Measurements from ENCODE around the gene OLFML3.
"Not testable (repeated sequence)": the region's sequence is repeated elsewhere in the genome, so short reads cannot be mapped to it uniquely, and the experiment has no call there.

The OLFML3 gene

DNA sequence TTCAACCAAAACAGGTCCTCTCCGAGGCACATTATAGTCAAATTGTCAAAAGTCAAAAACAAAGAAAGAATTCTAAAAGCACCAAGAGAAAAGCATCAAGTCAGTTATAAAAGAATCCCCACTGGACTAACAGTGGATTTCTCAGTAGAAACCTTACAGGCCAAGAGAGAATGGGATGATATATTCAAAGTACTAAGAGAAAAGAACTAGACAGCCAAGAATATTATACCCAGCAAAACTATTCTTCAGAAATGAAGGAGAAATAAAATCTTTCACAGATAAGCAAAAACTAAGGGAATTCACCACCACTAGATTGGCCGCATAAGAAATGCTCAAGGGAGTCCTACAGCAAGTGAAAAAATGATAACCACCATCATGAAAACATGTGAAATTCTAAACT lies 16.1 kb downstream of the OLFML3 start:
- DNase-seq: no peak

DNA sequence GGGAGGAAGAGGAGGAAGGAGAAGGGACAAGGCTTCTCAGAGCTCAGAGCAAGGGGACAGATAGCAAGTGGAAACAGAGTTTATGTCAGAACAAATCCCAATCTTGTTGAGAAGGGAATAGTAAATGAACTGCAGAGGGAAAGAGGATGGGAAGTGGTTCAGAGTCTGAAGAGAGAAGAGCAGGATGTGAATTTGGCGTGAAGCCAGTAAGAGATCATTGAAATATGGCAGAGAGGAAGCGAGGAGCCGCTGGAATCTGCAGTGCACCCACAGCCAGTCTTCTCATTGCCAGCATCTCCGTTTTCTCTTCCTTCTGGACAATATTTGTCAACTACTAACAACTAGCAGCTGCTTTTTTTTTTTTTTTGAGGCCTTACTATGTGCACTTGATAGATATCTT lies 19.1 kb downstream of the OLFML3 start:
- DNase-seq: no peak

DNA sequence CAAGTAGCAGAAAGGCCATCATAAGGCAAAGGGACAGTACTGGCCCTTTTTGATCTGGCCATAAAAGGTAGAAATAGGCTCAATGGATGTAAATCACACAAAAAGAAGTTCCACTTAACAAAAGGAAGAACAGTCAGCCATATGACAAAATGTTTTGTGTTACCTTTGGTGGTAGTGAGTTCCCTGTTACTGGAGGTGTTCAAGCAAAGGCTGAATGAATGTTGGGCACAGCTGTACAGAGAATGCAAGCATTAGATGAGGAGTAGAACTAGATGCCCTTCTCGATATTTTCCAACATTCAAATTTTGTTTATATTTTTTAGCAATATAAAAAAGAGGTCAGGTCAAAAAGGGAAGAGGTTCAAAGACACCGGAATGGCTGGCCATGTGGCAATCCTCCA lies 20.0 kb downstream of the OLFML3 start:
- DNase-seq: no peak

DNA sequence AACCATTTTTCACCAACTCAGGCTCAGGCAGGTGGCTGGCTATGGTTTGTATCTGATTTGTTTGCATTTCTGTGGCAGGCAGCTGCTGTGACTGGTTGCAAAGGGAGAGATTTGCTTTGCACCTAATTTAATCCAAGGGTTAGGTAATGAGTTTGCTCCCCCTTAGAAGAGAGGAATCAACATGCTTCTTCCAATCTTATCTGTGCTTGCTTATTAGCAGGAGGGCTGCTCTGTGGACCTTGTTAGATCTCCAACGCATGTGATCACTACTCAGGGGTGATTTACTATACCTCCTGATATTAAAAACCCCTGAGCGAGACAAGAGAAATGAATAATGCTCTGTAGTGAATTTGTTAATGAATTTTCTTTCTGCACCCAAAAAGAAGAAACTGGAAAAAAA lies 20.5 kb downstream of the OLFML3 start:
- DNase-seq: no peak

DNA sequence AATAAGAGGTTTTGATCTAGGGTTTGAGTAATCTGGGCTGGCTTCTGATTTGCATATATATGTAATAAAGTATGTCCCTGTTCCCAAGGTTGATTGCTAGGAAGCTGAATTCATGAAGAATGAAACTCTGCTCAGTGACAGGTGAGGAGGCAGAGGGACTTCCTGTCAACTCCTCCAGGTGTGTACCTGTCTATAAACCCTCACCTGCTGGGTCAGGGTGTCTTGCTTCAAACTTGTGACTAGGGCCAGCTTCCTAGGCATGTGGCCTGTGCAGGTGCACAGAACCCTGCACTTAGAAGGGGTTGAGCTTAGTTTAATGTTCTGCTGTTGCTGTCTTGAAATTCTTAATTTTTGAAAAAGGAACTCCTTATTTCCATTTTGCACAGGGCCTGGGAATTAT lies 21.1 kb downstream of the OLFML3 start:
- no peak for DNase-seq

DNA sequence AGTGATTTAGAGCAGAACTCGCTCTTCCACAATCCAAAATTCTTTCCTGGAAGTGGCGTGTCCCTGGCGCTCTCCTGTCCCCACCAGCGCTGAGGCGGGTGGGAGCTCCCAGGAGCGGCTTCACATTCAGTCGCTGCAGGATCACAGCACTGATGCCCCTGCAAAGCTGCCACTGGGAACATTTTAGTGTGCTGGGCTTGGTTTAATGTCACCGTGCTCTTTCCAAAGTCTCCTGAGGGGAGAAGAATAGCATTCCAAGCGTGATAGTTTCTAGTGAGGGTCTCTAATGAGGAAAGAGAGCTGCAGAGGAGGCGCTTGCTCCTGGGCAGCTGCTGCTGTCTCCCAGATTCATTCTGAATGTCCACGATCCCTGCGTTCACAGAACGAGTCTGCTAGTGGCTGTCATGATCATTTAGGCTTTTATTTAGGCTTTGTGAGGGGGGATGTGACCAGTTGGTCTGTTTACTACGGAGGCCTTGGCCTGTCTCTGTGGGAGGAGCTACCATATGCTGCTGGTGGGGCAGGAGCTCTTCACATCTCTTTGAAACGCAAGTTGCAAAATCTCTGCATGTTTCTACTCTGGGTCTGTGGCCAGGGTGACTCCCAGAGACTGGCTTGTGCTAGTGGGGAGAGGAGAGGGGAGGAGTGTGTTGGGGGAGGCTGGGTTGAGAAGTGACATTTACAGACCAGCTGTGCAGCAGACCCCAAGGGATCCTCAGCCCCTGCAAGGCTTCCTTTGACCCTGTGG lies 23.4 kb downstream of the OLFML3 start:
- DNase-seq: no peak

DNA sequence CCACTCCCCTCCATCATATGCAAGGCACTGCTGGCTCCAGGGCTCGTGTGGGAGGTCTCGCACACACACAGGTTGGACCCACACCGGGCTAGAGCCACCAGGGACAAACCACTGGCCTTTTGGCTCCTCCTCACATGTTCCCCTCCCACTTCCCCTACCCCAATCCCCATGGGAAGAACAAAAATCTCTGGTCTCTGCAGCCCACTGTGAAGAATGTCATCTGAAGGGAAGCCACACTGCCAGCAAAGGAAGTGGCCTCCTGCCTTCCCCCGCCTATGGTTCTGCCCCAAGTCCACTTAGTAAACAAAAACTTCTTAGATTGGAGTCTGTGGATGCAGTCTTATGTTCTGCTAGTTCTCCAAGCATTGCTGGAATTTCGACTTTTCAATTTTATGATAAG lies 24.2 kb downstream of the OLFML3 start:
- DNase-seq: no peak

DNA sequence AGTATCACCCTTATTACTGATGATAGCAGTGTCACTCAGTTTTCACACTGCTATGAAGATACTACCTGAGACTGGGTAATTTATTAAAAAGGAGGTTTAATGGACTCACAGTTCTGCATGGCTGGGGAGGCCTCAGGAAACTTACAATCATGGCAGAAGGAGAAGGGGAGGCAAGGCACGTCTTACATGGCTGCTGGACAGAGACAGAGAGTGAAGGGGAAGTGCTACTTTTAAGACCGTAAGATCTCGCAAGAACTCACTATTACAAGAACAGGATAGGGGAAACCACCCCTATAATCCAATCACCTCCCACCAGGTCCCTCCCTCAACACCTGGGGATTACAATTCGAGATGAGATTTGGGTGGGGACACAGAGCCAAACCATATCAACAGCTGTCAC lies 27.6 kb downstream of the OLFML3 start:
- DNase-seq: not testable (repeated sequence)

DNA sequence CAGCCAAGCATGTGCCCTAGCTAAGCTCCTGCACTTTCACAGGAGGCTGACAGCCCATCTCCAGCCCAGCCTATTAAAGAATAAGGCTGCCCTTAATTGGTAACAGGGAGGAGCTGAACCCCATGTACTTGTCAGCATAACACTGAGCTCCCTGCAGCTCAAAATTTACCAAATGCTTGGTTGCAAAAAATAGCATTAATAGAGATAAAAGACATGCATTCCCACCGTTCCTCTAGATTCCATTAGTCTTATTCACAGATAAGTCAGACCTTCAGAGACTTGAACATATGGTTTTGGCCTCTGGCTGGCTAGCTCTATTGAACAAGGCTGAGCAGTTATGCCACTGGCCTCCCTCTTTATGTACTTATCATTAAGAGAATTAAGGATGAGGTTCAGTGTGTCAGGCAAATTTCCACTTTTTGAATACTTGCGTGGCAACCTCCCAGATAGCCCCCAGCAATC lies 29.2 kb downstream of the OLFML3 start:
- DNase-seq: no peak

DNA sequence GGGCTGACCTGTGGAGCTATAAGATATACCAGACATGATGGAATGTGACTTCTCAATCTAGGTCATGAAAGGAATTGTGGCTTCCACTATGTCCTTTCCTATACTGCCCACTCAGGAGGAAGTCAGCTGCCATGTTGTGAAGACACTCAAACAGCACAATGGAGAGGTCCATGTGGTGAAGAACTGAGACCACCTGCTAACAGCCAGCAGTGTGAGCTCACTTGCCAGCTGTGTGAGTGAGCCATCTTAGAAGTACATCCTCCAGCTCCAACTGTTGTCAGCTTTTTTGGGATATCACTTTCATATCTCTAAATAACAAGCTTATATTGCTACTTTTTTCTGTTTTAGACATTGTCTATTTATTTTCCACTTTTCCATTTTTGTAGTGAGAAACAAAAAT lies 29.7 kb downstream of the OLFML3 start:
- DNase-seq: no peak

DNA sequence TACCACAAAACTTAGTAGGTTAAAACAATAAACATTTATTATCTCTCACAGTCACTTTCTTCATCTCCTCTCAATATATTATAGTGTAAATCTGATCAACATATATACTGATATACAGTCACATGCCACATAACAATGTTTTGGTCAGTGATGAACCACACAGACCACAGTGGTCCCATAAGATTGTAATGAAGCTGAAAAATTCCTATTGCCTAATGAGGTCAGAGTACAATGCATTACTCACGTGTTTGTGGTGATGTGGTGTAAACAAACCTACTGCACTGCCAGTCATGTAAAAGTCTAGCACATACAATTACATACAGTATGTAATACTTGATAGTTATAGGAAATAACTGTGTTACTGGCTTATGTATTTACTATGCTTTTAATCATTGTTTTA lies 30.1 kb downstream of the OLFML3 start:
- no peak for DNase-seq

DNA sequence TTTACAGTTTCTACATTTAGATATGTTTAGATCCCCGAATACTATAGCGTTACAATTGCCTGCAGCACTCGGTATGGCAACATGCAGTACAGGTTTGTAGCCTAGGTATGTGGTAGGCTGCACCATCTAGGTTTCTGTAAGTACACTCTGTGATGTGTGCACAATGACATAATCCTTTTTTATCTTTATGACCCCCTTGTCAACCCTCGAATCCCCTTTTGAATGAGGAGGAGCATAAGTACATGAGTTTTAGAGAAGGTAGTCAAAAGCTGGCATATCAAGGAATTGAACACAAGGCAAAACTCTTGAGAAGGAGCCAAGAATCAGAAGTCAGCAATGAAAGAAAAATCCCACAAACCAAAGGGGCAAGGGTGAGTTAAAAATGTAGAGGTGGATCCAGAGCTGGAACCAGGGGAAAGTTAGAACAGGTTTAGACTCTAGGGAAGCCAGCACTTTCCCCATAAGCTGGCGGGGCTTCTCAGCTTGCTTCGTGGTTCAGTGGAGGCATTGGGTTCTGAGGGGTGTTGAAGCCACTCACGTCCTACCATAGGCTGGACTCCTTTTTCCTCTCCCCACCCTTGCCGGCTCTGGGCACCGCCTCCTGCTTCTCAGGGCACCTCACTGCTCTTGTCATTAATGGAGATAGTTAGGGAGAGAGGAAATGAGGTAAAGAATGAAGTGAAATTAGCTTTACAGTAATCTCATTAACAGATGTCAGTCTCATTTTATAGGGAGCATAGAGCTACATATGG lies 31.3 kb downstream of the OLFML3 start:
- no peak for DNase-seq

DNA sequence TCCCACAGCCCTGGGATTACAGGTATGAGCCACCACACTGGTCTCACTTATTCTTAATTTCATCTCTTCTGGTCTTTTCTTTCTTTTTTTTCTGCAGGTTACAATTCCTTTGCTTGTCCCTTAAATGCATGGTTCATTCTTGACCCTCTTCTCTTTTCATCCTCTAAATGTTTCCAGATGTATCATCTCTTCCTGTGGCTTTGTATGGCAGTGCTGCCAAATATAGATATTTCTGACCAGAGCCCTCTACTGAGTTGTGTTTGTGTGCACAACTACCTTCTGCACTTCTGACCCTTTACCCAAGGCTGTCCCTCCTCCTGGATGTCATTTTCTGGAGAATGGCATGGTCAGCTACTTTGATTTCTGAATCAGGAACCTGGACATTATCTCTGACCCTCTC lies 32.5 kb downstream of the OLFML3 start:
- no peak for DNase-seq

DNA sequence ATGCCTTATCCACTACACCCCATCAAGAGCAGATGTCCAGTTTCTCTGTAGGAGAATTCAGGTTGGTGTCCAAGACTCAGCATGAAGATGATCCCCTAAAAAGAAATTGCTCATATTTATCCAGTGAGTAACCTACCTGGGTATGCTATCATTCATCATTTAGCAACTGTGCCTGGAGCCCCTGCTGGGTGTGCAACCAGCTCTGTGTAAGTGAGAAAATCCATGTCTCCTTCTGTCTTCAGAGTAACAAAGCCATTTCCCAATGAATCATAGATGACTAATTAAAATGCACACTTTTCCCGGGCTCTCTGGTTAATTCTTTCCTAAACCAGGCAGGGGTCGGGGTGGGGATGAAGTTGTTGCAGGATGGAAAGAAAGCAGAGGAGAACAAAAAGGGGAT lies 35.8 kb downstream of the OLFML3 start:
- DNase-seq: no peak

DNA sequence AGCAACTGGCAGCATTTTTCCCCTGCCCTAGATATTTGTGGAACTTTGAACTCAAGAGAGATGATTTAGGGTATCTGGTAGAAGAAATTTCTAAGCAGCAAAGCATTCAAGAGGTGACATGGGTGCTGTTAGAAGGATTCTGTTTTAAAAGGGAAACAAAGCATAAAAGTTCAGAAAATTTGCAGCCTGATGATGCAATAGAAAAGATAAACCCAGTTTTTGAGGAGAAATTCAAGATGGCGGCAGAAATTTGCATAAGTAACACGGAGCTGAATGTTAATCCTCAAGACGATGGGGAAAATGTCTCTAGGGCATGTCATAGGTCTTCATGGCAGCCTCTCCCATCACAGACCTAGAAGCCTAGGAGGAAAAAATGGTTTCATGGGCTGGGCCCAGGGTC lies 40.5 kb downstream of the OLFML3 start:
- not testable (repeated sequence) for DNase-seq

DNA sequence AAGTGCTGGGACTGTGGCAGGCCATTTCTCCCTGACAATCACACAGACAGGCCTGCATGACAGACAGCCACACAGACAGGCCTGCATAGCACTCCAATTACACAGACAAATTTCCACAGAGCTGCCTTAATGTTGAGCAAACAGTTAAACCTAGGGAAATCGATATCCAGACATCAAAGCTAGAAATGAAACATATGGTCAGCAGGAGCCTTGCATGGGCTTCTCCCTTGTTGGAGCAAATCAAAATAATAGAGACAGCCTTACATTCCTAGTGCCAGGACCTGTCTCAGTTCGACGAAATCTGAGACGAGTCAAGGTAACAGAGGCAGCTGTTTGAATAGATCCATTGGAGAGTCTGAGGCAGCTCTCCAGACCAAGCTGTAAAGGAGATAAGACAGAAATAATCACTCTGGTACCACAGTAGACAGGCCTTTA lies 42.4 kb downstream of the OLFML3 start:
- no peak for DNase-seq

DNA sequence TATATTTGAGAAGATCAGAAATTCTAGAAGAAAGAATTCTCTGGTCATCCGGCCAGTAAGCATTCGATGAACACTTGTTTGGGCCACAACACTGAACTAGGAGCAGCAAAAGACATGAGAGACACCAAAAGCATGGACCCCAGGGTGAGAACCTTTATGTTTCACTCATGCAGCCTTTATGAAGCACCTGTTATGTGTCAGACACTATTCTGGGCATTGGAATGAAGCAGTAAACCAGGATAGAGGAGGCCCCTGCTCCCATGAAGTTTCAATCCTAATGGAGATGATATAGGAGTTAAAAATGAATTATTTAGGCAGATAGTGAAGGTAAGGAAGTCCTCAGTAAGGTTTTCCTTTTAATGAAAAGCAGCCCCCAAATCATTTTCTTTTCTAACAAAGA lies 43.6 kb downstream of the OLFML3 start:
- no peak for DNase-seq

DNA sequence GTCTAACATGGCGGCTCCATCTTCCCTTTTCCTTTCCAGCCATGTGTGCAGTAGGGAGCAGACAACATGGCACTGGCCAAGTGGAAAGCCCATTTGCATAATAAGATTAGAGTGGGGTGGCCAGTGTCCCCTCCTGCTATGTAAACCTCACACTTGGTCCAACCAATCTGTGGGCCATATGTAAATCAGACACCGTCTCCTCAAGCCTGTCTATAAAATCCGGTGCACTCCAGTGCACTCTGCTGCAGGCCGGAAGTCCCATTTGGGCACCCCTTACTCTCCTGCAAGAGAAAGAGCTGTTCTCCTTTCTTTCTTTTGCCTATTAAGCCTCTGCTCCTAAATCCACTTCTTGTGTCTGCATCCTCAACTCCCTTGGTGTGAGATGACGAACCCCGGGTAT lies 44.1 kb downstream of the OLFML3 start:
- DNase-seq: no peak

DNA sequence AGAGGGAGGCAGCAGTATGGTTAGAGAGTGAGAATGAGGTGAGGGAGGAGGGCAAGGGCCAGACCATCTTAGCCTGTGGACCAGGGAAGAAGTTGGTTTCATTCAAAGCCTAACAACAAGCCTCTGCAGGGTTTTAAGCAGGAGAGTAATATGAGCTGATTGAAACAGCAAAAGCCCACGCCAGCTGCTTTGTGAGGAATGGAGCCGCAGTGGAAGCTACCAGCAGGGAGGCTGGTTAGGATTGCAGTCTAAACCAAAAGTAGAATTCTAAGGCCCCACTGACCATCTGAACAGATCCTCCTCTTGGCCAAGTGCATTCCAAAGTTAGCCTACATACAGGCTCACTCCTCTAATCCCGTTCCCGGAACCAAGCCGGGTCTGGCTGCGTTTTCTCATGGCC lies 44.8 kb downstream of the OLFML3 start:
- no peak for DNase-seq

DNA sequence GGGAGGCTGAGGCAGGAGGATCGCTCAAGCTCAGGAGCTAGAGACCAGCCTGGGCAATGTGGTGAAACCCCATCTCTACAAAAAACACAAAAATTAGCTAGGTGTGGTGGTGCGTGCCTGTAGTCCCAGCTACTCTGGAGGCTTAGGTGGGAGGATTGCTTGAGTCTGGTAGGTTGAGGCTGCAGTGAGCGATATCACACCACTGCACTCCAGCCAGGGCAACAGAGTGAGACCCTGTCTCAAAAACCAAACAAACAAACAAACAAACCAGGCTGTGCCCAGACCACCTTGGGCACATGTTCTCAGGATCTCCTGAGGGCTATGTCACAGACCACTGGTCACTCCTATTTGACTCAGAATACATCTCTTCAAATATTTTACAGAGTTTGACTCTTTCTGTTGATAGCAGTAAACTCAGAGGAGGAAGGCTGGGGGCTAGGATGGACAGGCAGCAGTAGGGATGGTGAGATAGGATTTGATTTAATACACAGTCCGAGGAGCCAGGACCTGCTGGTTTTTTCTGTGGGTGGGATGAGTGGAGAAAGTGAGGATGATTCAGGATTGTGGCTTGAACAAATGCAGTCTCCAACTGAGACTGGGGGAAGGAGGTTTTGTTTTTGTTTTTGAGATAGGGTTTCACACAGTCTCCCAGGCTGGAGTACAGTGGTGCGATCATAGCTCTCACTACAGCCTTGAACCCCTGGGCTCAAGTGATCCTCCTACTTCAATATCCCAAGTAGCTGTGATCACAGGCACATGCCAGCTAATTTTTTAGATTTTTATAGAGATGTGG lies 46.5 kb downstream of the OLFML3 start:
- DNase-seq: no peak

DNA sequence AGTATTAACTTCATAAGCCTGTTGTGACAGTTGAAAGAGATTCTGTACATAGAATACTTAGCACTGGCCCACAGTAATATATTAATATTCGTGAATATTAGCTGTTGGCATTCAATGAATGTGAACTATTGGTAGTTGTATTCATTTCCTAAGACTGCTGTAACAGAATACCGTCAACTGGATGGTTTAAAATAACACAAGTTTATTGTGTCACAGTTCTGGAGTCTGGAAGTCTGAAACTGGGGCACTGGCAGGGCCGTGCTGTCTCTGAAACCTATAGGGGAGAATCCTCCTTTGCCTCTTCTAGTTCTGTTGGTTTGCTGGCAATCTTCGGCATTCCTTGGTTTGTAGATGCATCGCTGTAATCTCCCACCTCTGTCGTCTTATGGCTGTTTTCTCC lies 47.5 kb downstream of the OLFML3 start:
- no peak for DNase-seq

All from activated gamma-delta T cell treated with Interleukin-2 at 50 U/mL for 16 hours (primary cell).